ENCODE data around the gene GTPBP3. TPM values are rescaled to one million over a fixed set of nuclear protein-coding genes. Genes with fewer than 3 reads are reported as not detected.
"Not testable (repeated sequence)": the region's sequence is repeated elsewhere in the genome, so short reads cannot be mapped to it uniquely, and the experiment has no call there.

Gene GTPBP3
- total and polyA plus RNA-seq, 10 donors = 13.0 to 44.1 (median 24.6) TPM

- 87 to 92% (median 90%) methylated on average over 14 of the region's 14 CpGs for WGBS, 5 donors
- Histone ChIP-seq H3K4me3 (no peak overlapping the region), H3K36me3 (peaks cover 0 to 19% (median 3%) of the 10 kb centered on the region in 6 donors), H3K4me1 (peaks cover 0 to 49% (median 16%) of the 10 kb centered on the region in 6 donors), H3K9me3 (peaks cover 0 to 8% (median 7%) of the 10 kb centered on the region in 8 donors), H3K27me3 (replicated peaks in 1 of 7) (peaks cover 0 to 6% (median 0%) of the 10 kb centered on the region in 7 donors), H3K27ac (no peak overlapping the region)
- DNase-seq = no peak
- no peak for TF ChIP-seq POLR2AphosphoS5 (IDR thresholded peaks at IDR 0.05)
- TF ChIP-seq CTCF (IDR thresholded peaks at IDR 0.05 in 8 of 11, conservative IDR thresholded peaks at IDR 0.05 in 3 of 11) = peak in 1 of 11 experiments; percentile 1
- no peak for TF ChIP-seq POLR2A (IDR thresholded peaks at IDR 0.05)
- intact Hi-C loops (cut with DNase I; ENCODE audit: low total_unique reads) = loop anchor here (5.0 kb wide), 1 partner anchor 94 kb away; no protein-coding TSS in a partner anchor
Measured at GRCh38 chr19:17293605-17294004, 43.7 kb upstream of the GTPBP3 start.

- intact Hi-C loops (cut with DNase I; ENCODE audit: low total_unique reads) = loop anchor here (5.0 kb wide), 1 partner anchor 93 kb away; no protein-coding TSS in a partner anchor
- WGBS, 5 donors = 78 to 87% (median 87%) methylated on average over 35 to 48 of the region's 48 CpGs
Measured at GRCh38 chr19:17294051-17294891, 43.1 kb upstream of the GTPBP3 start.

GRCh38 chr19:17295551-17295950 is 41.8 kb upstream of the GTPBP3 start:
- H3K9me3 ChIP-seq; intact Hi-C loops (cut with DNase I; ENCODE audit: low total_unique reads); H3K27me3 ChIP-seq (replicated peaks in 1 of 7); H3K4me3 ChIP-seq; DNase-seq: not testable (repeated sequence)
- 78 to 96% (median 87%) methylated on average over 6 of the region's 6 CpGs for WGBS, 5 donors
- peaks cover 0 to 42% (median 11%) of the 10 kb centered on the region in 6 donors for H3K4me1 ChIP-seq
- peak overlapping the region in 1 of 8 donors; percentile 23 for H3K27ac ChIP-seq
- H3K36me3 ChIP-seq = peaks cover 0 to 36% (median 3%) of the 10 kb centered on the region in 6 donors

More at GRCh38 chr19:17294051-17294891, 43.1 kb upstream of the GTPBP3 start:
- Histone ChIP-seq H3K27ac (no peak overlapping the region), H3K4me3 (no peak overlapping the region), H3K27me3 (replicated peaks in 1 of 7) (no peaks in the 10 kb centered on the region), H3K9me3 (peaks cover 0 to 8% (median 7%) of the 10 kb centered on the region in 8 donors), H3K4me1 (peaks cover 0 to 46% (median 16%) of the 10 kb centered on the region in 6 donors), H3K36me3 (peaks cover 0 to 24% (median 3%) of the 10 kb centered on the region in 6 donors)
- TF ChIP-seq CTCF (IDR thresholded peaks at IDR 0.05 in 8 of 11, conservative IDR thresholded peaks at IDR 0.05 in 3 of 11) (no peak), POLR2AphosphoS5 (IDR thresholded peaks at IDR 0.05) (peak in 1 of 3 donors; percentile 7)
- peak; percentile 78 for DNase-seq

GRCh38 chr19:17296273-17296672 is 41.1 kb upstream of the GTPBP3 start:
- Histone ChIP-seq H3K27me3 (replicated peaks in 1 of 7) (no peaks in the 10 kb centered on the region), H3K4me3 (no peak overlapping the region), H3K4me1 (peaks cover 0 to 46% (median 11%) of the 10 kb centered on the region in 6 donors), H3K36me3 (peaks cover 0 to 44% (median 10%) of the 10 kb centered on the region in 6 donors), H3K9me3 (peaks cover 0 to 8% (median 7%) of the 10 kb centered on the region in 8 donors), H3K27ac (peak overlapping the region in 3 of 8 donors; percentile 1 to 32 (median 23))
- intact Hi-C loops (cut with DNase I; ENCODE audit: low total_unique reads) = no loop called here
- TF ChIP-seq POLR2AphosphoS5 (IDR thresholded peaks at IDR 0.05) = peak in 1 of 3 donors; percentile 56
- no peak for TF ChIP-seq POLR2A (IDR thresholded peaks at IDR 0.05)
- DNase-seq = no peak
- 61 to 69% (median 66%) methylated on average over 4 of the region's 4 CpGs for WGBS, 5 donors

GRCh38 chr19:17296976-17297375 is 40.4 kb upstream of the GTPBP3 start:
- H3K9me3 ChIP-seq = peaks cover 0 to 8% (median 7%) of the 10 kb centered on the region in 8 donors
- no peak for DNase-seq
- H3K4me1 ChIP-seq = peaks cover under 1 to 46% (median 11%) of the 10 kb centered on the region in 6 donors
- 80 to 91% (median 89%) methylated on average over 6 of the region's 6 CpGs for WGBS, 5 donors
- no peak overlapping the region for H3K27ac ChIP-seq
- no peak overlapping the region for H3K4me3 ChIP-seq
- H3K27me3 ChIP-seq (replicated peaks in 1 of 7) = no peaks in the 10 kb centered on the region
- TF ChIP-seq POLR2A (IDR thresholded peaks at IDR 0.05) = no peak
- intact Hi-C loops (cut with DNase I; ENCODE audit: low total_unique reads) = no loop called here
- H3K36me3 ChIP-seq = peaks cover 0 to 46% (median 10%) of the 10 kb centered on the region in 6 donors

All from spleen (tissue), 11 donors.